Measurements from ENCODE around the gene ATP8B4.

ATP8B4 gene

DNA sequence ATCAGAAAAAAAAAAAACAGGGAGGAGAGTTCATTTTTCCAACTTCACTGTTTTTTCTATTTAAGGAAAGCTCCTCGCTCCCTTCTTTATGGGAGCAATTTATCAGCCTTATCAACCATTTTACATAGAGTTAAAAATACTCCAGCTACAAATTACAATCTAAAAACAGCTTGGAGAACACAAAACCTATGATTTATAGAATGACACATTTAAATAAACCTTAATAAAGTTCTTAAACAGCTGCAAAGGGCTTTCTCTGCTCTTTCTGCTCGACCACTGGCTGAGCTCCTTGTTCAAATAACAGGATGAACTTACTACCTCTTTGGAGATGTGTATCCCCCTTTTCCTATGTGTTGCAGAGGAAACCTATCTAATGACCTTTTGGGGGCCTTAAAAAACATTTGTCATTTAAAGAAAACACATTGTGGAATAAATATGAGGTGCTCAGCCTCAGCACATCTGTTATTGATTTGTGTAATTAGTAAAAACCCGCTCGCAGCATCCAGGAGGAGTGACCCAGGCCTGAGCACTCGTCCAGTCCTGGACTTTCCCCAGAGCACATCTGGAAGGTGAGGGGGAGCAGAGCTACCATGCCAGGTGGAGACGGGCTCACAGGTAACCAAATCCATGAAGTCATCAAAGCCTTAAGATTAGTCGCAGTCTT lies 231.2 kb downstream of the ATP8B4 start:
- no peak for TF ChIP-seq ARNTL (CRISPR knock-in tag; IDR thresholded peaks at IDR 0.05; ENCODE audit: borderline replicate concordance, low read depth)
- no peak for TF ChIP-seq RARB (CRISPR knock-in tag; IDR thresholded peaks at IDR 0.05)
- TF ChIP-seq, protein P1, sequence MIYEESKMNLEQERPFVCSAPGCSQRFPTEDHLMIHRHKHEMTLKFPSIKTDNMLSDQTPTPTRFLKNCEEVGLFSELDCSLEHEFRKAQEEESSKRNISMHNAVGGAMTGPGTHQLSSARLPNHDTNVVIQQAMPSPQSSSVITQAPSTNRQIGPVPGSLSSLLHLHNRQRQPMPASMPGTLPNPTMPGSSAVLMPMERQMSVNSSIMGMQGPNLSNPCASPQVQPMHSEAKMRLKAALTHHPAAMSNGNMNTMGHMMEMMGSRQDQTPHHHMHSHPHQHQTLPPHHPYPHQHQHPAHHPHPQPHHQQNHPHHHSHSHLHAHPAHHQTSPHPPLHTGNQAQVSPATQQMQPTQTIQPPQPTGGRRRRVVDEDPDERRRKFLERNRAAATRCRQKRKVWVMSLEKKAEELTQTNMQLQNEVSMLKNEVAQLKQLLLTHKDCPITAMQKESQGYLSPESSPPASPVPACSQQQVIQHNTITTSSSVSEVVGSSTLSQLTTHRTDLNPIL (CRISPR knock-in tag; IDR thresholded peaks at IDR 0.05; ENCODE audit: low read depth), result no peak
- TF ChIP-seq, protein P2, sequence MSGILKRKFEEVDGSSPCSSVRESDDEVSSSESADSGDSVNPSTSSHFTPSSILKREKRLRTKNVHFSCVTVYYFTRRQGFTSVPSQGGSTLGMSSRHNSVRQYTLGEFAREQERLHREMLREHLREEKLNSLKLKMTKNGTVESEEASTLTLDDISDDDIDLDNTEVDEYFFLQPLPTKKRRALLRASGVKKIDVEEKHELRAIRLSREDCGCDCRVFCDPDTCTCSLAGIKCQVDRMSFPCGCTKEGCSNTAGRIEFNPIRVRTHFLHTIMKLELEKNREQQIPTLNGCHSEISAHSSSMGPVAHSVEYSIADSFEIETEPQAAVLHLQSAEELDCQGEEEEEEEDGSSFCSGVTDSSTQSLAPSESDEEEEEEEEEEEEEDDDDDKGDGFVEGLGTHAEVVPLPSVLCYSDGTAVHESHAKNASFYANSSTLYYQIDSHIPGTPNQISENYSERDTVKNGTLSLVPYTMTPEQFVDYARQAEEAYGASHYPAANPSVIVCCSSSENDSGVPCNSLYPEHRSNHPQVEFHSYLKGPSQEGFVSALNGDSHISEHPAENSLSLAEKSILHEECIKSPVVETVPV (CRISPR knock-in tag; IDR thresholded peaks at IDR 0.05), result no peak
- no peak for TF ChIP-seq ZC3H10 (CRISPR knock-in tag; IDR thresholded peaks at IDR 0.05)
- TF ChIP-seq ZFP30 (CRISPR knock-in tag; IDR thresholded peaks at IDR 0.05), result no peak
- TF ChIP-seq TCF4 (CRISPR knock-in tag; IDR thresholded peaks at IDR 0.05; ENCODE audit: borderline replicate concordance), result peak; percentile 80
- no peak for TF ChIP-seq ZNF70 (CRISPR knock-in tag; IDR thresholded peaks at IDR 0.05)
- TF ChIP-seq ZNF8 (CRISPR knock-in tag; IDR thresholded peaks at IDR 0.05), result no peak
- TF ChIP-seq PPARA (CRISPR knock-in tag; IDR thresholded peaks at IDR 0.05; ENCODE audit: borderline replicate concordance), result no peak
- no peak for TF ChIP-seq CSDC2 (CRISPR knock-in tag; IDR thresholded peaks at IDR 0.05)
- TF ChIP-seq, protein P3, sequence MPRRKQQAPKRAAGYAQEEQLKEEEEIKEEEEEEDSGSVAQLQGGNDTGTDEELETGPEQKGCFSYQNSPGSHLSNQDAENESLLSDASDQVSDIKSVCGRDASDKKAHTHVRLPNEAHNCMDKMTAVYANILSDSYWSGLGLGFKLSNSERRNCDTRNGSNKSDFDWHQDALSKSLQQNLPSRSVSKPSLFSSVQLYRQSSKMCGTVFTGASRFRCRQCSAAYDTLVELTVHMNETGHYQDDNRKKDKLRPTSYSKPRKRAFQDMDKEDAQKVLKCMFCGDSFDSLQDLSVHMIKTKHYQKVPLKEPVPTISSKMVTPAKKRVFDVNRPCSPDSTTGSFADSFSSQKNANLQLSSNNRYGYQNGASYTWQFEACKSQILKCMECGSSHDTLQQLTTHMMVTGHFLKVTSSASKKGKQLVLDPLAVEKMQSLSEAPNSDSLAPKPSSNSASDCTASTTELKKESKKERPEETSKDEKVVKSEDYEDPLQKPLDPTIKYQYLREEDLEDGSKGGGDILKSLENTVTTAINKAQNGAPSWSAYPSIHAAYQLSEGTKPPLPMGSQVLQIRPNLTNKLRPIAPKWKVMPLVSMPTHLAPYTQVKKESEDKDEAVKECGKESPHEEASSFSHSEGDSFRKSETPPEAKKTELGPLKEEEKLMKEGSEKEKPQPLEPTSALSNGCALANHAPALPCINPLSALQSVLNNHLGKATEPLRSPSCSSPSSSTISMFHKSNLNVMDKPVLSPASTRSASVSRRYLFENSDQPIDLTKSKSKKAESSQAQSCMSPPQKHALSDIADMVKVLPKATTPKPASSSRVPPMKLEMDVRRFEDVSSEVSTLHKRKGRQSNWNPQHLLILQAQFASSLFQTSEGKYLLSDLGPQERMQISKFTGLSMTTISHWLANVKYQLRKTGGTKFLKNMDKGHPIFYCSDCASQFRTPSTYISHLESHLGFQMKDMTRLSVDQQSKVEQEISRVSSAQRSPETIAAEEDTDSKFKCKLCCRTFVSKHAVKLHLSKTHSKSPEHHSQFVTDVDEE (CRISPR knock-in tag; IDR thresholded peaks at IDR 0.05), result 0 out of 2 replicates have a peak, but pooled peaks have one; percentile 44
- no peak for TF ChIP-seq TOX (CRISPR knock-in tag; IDR thresholded peaks at IDR 0.05; ENCODE audit: borderline replicate concordance)
- TF ChIP-seq ISL1 (CRISPR knock-in tag; IDR thresholded peaks at IDR 0.05), result no peak
- TF ChIP-seq OSR1 (CRISPR knock-in tag; IDR thresholded peaks at IDR 0.05), result no peak
- TF ChIP-seq, protein P4, sequence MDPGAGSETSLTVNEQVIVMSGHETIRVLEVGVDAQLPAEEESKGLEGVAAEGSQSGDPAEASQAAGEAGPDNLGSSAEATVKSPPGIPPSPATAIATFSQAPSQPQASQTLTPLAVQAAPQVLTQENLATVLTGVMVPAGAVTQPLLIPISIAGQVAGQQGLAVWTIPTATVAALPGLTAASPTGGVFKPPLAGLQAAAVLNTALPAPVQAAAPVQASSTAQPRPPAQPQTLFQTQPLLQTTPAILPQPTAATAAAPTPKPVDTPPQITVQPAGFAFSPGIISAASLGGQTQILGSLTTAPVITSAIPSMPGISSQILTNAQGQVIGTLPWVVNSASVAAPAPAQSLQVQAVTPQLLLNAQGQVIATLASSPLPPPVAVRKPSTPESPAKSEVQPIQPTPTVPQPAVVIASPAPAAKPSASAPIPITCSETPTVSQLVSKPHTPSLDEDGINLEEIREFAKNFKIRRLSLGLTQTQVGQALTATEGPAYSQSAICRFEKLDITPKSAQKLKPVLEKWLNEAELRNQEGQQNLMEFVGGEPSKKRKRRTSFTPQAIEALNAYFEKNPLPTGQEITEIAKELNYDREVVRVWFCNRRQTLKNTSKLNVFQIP (CRISPR knock-in tag; IDR thresholded peaks at IDR 0.05; ENCODE audit: borderline replicate concordance, low read depth), result no peak
- ATAC-seq, result no peak; the same call in 2 of the 3 replicates

DNA sequence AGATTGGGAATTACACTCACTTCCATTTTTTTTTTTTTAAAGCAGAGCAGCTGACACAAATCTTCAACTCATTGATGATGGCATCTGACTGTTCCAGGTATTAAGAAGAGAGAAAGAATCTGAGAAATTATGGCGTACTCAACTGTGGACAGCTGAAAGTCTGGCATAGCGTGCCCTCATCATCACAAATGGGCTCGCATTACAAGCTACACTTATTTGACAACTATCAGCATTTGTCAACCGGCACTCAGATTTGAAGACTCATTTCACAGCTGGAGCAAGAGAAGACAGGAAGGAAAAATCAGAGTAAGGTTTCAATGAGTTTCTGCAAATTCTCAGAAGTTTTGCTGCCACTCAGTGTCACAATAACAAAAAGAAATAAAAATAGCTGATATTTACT lies 235.9 kb downstream of the ATP8B4 start:
- ATAC-seq, result no peak
- TF ChIP-seq ARNTL (CRISPR knock-in tag; IDR thresholded peaks at IDR 0.05; ENCODE audit: borderline replicate concordance, low read depth) (no peak), PPARA (CRISPR knock-in tag; IDR thresholded peaks at IDR 0.05; ENCODE audit: borderline replicate concordance) (no peak), ZFP30 (CRISPR knock-in tag; IDR thresholded peaks at IDR 0.05) (no peak), BACH2 (CRISPR knock-in tag; IDR thresholded peaks at IDR 0.05; ENCODE audit: borderline replicate concordance) (no peak), CSDC2 (CRISPR knock-in tag; IDR thresholded peaks at IDR 0.05) (no peak), ZNF70 (CRISPR knock-in tag; IDR thresholded peaks at IDR 0.05) (no peak), ESRRG (CRISPR knock-in tag; IDR thresholded peaks at IDR 0.05) (no peak), TOX (CRISPR knock-in tag; IDR thresholded peaks at IDR 0.05; ENCODE audit: borderline replicate concordance) (no peak), OSR1 (CRISPR knock-in tag; IDR thresholded peaks at IDR 0.05) (no peak), ZNF565 (CRISPR knock-in tag; conservative IDR thresholded peaks at IDR 0.05; ENCODE audit: low read depth) (no peak), TCF4 (CRISPR knock-in tag; IDR thresholded peaks at IDR 0.05; ENCODE audit: borderline replicate concordance) (no peak), GLIS3 (CRISPR knock-in tag; IDR thresholded peaks at IDR 0.05) (no peak), SNAI2 (CRISPR knock-in tag; IDR thresholded peaks at IDR 0.05) (no peak)
- TF ChIP-seq, protein P3 (CRISPR knock-in tag; IDR thresholded peaks at IDR 0.05), result no peak
- TF ChIP-seq, protein P1 (CRISPR knock-in tag; IDR thresholded peaks at IDR 0.05; ENCODE audit: low read depth), result no peak
- TF ChIP-seq, protein P2 (CRISPR knock-in tag; IDR thresholded peaks at IDR 0.05), result no peak
